GM11168 (cell line): Measurements from ENCODE around the gene TUBB4B.

Experiments
- in situ Hi-C: fragments of 300-500 bp; cut with MboI; formaldehyde crosslinking; loops from one replicate; pipeline ENCODE4 v1.12.0; 2022; ENCODE audit warnings: low sequenced_read_pairs; ENCODE audit not compliant: unreplicated experiment

The TUBB4B gene

DNA sequence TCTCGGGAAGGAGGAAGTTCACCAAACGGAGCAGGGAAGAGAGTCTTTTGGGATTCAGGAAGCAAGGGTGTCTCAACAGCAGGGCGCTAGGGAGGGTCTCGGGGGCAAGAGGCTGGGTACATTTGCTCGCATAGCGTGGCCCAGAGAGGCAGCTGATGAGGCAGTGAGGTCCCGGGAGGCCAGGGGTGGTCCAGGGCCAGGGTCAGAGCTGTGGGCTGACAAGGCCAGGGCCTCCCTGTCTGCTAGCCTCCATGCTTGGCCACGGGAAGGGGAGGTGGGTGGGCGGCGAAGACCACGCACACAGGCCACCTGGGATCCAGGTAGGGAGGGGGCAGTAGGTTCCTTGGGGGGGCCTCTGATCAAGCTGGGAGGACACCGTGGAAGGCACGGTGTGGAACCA, 29.6 kb upstream of the TUBB4B start:
- in situ Hi-C loops, result no loop called here

DNA sequence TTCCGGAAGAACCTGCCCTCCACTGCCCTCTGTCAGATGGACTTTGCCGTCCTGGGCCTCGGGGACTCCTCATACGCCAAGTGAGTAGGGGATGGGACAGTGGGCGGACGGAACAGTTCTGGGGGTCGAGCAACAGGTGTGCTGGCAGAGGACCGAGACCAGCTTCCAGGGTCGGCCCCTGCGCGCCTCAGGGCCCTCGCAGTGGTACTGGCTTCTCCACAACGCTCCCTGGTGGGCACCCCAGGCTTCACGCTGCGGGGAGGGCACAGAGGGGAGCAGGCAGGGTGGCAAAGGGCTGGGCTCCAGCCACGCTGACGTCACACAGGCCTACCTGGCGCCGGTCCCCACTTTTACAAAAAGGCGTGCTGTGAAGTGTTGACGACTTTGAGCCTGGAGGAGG, 28.6 kb upstream of the TUBB4B start:
- in situ Hi-C loops, result no loop called here

DNA sequence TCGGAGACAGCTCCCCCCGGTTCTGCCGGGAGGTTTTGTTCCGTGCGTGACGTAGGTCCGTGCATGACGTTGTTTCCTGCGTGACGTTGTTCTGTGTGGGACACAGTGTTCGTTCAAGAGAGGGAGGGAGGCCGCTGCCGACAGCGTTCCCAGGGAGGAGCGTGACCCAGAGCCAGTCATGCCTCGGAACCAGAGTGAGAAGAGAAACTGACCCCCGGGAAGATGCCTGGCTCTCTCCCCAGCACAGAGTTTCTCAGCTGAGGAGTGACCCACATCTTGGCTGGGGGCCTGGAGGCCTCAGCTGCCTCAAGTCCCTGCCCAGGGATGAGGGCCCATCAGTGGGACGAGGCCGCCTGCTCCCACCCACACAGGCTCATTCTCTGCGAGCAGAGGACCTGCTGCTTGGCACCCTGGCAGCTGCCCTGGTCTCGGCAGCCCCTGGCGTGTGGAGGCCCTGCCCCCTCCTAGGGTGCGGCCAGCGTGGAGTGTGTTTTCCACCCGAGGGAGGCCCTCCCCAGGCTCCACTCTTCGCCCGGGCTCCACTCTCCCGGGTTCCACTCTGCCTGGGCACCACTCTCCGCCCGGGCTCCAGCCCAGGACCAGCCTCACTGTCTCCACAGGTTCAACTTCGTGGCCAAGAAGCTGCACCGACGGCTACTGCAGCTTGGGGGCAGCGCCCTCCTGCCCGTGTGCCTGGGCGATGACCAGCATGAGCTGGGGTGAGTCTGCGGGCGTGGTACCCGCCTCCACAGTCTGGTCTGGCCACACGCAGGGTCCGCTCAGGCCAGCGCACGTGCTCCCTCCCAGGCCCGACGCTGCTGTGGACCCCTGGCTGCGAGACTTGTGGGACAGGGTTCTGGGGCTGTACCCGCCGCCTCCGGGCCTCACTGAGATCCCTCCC, 27.7 kb upstream of the TUBB4B start:
- in situ Hi-C loops, result no loop called here

DNA sequence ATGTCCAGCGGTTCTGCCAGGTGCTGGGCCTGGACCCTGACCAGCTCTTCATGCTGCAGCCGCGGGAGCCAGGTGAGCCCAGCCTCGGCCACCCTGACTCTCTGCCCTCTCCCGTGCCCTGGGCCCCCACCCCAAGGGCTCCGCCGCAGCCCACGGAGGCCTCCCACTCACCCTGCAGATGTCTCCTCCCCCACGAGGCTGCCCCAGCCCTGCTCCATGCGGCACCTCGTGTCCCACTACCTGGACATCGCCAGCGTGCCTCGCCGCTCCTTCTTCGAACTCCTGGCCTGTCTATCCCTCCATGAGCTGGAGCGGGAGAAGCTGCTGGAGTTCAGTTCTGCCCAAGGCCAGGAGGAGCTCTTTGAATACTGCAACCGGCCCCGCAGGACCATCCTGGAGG, 26.5 kb upstream of the TUBB4B start:
- in situ Hi-C loops, result no loop called here

DNA sequence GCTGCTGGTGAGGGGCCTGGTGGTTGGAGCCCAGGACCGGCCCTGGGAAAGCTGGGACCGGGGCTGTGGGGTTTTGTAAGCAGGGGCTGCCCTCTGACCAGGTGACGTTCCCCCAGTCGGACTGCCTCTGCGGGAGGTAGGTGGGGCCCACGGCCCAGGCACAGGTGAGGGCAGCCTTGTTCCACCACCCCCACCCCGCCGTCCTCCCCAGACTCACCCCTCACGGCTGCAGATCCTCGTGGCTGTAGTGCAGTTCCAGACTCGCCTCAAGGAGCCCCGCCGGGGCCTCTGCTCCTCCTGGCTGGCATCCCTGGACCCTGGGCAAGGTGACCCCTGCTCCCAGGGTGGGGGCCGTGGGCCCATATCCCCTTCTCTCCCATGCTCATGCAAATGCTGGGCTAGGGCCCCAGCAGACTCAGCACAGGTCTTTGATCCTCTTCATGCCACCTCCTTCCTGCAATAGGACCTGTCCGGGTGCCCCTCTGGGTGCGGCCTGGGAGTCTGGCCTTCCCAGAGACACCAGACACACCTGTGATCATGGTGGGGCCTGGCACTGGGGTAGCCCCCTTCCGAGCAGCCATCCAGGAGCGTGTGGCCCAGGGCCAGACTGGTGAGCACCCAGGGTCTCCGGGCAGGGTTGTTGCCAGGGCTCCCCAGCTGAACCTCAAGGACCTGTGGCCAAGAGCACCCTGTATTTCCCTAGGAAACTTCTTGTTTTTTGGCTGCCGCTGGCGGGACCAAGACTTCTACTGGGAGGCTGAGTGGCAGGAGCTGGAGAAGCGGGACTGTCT, 25.7 kb upstream of the TUBB4B start:
- in situ Hi-C loops, result no loop called here

DNA sequence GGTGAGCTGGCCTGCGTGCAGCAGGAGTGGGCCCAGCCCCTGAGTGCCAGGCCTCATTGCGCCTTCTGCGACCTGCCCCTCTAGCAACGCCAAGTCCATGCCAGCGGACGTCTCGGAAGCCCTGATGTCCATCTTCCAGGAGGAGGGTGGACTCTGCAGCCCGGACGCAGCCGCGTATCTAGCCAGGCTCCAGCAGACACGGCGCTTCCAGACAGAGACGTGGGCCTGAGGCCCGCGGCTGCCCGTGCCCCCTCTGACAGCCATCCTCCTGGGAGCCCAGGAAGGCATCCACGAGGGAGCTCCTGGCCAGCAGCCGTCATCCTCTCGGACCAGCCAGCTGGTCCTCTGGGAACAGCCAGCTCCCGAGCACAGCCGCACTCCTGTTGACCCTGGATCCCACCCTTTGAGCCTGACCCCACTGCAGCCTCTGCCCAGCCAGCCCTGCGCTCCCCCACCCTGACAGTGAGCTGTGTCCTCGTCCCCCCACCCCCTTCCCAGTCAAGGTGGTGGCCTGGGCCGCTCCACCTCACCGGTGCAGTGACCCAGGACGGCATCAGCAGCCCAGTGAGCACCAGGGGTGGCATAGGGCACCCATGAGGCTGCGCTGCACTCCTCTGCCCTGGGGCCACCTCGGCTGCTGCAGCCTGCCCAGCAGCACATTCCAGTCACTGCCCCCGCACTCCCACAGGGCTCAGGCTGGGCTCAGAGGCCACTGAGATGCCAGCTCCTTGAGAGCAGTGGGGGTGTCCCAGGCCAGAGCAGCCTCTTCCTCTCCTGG, 24.7 kb upstream of the TUBB4B start:
- in situ Hi-C loops, result no loop called here

DNA sequence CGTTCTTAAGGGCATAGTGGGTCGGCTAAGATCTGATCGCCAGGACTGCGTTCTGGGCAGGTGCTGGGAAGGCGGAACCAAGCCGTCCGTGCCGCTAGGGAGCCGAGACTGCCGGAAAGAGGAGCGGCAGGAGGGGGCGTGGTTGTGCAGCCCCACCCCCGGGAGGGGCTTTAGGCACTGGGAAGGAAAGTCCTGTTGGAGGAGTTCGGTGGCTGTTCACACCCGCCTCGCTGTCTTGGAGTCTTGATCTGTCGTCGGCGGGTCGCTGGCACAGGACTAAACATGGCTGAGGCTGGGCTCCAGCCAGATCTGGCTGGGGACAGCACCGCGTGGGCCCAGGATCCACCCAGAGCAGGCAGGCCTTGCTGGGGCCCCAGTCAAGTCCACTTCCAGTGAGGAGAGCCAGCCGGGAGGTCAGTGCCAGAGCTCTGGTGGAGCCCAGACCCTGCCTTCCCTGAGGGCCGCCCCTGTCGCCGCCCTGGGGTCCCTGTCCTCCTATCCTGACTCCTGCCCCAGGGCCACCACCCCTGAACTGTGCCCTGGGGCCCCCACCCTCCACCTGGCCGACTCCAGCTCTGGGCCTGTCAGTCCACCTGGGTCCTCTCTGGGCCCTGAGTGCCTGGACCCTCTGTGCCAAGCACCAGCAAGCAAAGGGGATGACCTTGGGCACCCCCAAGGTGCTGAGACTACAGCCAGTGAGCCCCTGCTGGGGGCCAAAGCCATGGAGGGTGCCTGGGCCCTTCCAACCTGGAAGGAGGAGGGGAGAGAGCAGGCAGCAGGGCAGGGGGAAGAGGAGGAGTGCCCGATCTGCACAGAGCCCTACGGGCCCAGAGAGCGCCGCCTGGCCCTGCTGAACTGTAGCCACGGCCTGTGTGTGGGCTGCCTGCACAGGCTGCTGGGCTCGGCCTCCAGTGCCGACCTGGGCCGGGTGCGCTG, 23.5 kb upstream of the TUBB4B start:
- in situ Hi-C loops, result no loop called here

DNA sequence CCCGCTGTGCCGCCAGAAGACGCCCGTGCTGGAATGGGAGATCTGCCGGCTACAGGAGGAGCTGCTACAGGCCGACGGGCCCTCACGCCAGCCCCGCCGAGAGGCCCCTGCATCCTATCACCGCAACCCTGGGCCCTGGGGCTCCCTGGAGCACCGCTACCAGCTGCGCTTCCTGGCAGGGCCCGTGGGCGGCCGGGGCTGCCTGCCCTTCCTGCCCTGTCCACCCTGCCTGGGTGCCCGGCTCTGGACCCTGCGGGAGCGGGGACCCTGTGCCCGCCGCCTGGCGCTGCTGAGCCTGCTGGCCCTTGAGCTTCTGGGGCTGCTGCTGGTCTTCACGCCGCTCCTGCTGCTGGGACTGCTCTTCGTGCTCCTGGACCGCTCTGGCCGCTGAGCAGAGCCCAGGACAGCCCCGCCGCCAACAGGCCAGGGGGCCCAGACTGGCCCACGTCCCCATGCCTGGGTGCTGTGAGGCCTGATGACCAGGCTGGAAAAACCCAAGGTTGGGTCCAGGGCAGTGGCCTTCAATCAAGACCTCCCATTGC, 22.8 kb upstream of the TUBB4B start:
- in situ Hi-C loops, result no loop called here

DNA sequence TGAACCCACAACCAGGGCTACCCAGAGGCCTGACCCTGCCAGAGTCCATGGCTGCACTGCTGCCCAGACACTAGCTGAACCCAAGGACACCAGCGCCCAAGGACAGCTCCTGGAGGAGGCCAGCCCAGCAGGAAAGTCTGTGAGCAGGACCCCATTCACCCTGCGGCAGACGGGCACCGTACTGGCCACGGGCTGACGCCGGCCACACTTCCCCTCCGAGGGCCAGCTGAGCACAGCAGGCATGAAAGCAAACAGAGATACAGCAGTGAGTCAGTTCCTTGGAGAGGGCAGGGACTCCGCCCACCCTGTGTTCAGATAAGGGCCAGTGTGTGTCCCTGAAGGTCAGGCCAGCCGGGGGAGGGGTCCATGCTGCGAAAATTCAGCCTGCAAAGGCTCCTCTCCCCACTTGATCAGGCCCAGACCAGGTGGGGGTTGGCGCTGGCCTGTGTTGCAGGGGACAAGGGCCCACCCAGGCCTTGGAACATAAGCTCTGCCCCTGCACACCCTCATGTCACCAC, 22.3 kb upstream of the TUBB4B start:
- in situ Hi-C loops, result no loop called here

DNA sequence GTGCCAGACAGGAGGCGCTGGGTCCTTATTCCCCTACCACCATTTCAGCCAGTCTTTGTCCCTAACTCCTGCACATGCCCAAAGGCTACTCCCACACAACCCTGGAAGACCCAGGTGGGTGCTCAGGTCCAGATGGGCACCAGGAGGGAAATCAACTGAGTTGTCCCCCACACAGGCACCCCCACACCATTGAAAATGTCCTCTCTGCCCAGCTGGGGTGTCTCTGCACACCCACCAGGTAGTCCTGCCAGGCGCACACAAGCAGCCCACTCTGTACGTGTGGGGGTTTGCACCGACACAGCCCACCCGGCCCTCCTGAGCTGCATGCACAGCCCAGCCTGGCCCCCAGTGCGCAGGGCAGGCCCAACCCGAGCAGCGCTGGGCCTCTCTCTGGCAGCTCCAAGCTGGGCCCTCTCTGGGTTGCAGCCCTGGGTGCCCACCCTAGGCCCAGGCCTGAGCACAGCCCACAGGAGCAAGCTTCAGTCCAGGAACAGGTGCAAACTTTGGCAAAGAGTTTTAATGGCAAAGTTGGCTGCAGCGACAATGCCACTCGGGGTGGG, 21.2 kb upstream of the TUBB4B start:
- in situ Hi-C loops, result no loop called here

DNA sequence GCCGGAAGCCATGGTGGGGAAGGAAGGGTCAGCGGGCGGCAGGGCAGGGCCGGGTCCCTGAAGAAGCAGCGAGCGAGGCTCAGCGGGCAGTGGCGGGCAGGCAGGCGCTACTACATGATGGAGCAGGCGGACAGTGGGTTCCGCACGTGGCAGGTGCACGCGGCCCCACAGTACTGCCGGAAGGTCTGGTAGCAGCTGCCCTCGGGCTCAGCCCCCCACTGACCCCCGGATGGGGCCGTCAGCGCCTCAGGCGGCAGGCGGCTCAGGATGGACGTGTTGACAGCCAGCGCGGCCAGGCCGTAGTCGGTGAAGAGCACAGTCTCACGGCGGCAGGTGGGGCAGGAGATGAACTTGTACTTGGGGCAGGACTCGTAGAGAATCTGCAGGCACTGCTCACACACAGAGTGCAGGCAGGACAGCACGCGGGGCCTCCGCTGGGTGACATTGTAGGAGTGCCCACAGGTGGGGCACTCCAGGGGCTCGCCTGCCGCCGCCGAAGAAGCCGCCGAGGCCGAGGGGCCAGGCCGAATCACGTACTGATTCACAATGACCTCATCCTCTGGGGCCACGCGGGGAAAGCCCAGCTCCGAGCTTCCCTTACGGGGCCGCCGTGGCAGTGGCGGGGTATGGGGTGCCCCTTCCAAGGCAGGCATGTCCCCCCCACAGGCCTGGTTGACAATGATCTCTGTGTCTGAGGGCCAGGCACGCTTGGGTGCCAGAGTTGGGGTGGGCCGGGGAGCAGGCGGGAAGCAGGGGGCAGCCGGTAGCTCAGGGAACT, 20.6 kb upstream of the TUBB4B start:
- in situ Hi-C loops, result no loop called here

DNA sequence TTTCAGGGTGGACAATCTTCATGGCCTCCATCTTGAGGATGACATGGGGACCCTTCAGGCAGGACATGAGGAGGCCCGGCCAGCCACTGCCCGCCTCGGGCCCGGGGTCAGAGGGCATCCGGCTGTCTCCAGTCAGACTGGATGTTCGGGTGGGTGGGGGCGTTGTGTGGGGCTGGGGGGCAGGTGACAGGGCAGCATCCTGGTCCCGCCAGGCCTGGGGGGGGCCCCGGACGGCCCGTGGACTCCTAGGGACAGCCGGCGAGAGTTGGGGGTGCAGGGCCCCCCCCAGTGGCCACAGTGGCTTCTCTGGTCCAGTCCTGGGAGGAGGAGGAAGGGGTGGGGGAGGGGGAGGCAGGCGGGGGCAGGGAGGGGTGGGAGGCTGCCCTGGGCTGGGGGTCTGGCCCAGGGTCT, 20.0 kb upstream of the TUBB4B start:
- in situ Hi-C loops, result no loop called here

DNA sequence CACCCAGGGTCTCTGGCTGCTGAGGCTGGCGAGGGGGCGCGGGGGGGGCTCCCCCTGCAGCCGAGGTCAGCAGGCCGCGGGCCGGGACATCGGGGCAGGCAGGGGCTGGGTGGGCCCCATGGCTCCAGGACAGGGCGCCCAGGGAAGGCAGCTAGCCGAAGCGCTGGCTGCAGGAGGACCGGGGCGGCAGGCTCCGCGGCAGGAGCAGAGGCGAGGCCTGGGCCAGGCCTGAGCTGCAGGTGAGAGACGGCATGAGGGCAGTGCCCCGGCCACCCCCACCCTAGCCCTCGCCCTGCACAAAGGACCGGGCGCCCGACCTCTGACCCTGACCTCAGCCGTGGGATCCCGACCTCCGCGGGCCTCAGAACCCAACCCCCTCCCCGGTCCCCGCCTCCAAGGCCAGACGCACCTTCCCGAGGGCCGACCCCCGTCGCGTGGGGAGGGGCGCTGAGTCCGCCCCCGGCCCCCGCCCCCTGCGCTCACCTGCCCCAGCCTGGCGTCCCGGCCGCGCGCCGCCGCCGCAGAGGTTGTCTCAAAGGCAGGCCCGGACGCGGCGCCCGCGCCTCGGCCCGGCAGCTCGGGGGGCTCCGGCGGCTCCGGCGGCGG, 19.5 kb upstream of the TUBB4B start:
- in situ Hi-C loops, result no loop called here

DNA sequence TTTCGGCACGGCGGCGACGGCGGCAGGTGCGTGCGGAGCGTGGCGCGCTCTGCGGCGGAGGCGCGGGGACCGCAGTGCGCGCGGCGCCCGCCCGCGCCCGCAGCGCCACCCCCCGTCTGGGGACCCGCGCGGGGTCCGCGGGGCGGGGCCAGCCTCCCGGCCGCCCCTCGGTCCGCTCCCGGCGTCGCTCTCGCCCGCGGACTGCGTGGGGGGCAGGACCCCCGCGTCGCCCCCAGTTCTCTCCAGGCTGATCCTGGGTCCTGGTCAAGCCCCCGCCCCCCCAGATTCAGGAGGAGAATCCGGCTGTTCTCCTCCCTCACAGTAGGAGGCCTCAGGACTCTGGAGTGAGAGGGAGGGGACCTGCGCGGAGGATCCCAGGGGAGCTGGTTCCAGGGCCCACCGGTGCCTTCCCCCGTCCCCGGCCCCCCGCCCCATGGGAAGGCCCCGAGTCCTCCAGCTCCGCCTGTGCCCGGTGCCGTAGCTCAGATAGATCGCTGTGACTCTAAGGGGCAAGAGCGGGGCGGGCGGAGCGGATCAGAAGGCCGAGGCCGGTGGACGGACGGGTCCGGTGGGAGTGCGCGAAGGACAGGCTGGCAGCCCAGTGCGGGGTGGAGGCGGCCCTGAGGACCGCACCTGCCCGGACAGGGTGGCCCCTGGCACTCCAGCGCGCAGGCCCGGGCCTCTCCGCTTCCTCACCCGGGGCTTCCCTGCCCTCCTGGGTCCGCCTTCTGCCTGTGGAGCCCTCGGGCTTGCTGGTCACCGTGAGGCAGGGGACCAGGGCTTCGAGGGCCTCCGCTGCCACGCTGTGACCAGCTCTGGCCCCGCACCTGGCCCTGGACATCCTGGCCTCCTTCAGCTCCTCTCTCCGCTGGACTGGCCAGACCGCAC, 18.7 kb upstream of the TUBB4B start, which contains the start of gene RNF208:
TSS of gene RNF208 (minus strand) at position 51 of the 888 bp plus-strand sequence. CDS start 1,028 bp downstream, outside the sequence.
- in situ Hi-C loops, result no loop called here

DNA sequence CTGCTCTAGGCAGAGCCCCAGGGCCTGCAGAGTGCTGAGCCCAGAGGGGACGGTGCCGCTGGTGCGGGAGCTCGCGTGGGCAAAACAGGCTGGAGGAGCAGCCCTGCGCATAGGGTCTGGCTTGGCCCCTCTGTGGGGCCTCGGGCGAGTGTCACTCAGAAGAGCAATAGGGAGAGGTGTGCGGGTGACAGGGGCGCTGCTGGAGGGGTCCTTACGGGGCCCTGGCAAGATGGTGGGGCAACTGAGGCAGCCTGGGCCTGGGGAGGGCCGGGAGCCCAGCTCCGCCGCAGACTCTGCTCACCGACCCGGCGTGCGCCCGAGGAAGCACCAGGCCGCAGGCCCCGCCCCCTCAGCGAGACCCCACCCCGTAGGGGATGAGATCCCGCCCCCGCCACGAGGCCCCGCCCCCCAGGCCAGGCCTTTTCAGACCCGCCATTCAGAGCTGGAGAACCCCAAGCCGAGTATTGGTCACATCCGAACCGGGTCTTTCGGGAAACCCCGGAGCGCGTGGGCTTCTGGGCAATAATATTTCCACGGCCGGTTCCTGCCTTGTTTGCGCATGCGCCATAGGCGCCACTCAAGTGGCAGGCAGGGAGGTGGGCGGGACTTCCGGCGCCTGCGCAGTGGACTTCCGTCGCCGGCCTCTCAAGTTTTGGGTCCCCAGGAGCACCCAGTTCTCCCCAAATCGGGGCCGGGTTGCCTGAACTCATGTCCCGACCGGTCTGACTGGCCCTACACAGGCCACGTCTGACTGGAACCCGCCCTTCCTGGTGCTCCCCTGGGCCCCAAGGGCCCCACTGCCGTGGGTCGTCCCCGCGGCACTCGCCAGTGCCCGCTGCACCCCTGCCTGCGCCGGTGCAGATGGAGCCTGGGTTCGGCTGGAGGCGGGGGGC, 17.8 kb upstream of the TUBB4B start:
- in situ Hi-C loops, result no loop called here
